H9 (cell line): Measurements from ENCODE around the gene NBDY. TPM values are rescaled to one million over a fixed set of nuclear protein-coding genes. Genes with fewer than 3 reads are reported as not detected.

ENCODE experiments used
- DNase-seq: peaks from one replicate; pipeline ENCODE4 v3.0.0-alpha.2; 2017
- H2AFZ ChIP-seq: one replicate; pipeline ENCODE4 v1.6.1; 2013; ENCODE audit warnings: mild to moderate bottlenecking, low read length, control low read depth, moderate library complexity
- H2AK5ac ChIP-seq: 2 replicates; pipeline ENCODE4 v1.6.1; 2013; ENCODE audit warnings: low read length, control low read depth, mixed read lengths; ENCODE audit not compliant: insufficient read length
- H2BK120ac ChIP-seq: one replicate; pipeline ENCODE4 v1.6.1; 2013; ENCODE audit warnings: low read depth, mild to moderate bottlenecking, low read length, control low read depth, inconsistent platforms; ENCODE audit not compliant: poor library complexity, severe bottlenecking
- H2BK12ac ChIP-seq: 2 replicates; pipeline ENCODE4 v1.6.1; 2013; ENCODE audit warnings: low read length, control low read depth, mixed read lengths, low read depth; ENCODE audit not compliant: insufficient read length
- H2BK15ac ChIP-seq: 2 replicates; pipeline ENCODE4 v1.6.1; 2013; ENCODE audit warnings: low read depth, low read length, control low read depth
- H2BK20ac ChIP-seq: one replicate; pipeline ENCODE4 v1.6.1; 2013; ENCODE audit warnings: low read depth, mild to moderate bottlenecking, low read length, control low read depth, inconsistent platforms; ENCODE audit not compliant: poor library complexity, severe bottlenecking
- H2BK5ac ChIP-seq: 2 replicates; pipeline ENCODE4 v1.6.1; 2013; ENCODE audit warnings: low read length, control low read depth, mixed read lengths; ENCODE audit not compliant: insufficient read length
- H3K14ac ChIP-seq: 2 replicates; pipeline ENCODE4 v1.6.1; 2013; ENCODE audit warnings: low read length, control low read depth; ENCODE audit not compliant: insufficient read depth
- H3K18ac ChIP-seq: 2 replicates; pipeline ENCODE4 v1.6.1; 2013; ENCODE audit warnings: low read depth, mild to moderate bottlenecking, mixed read lengths, low read length, control low read depth; ENCODE audit not compliant: insufficient read length
- H3K23ac ChIP-seq: 2 replicates; pipeline ENCODE4 v1.6.1; 2013; ENCODE audit warnings: low read length, control low read depth, mixed read lengths, low read depth; ENCODE audit not compliant: insufficient read length
- H3K23me2 ChIP-seq: 2 replicates; pipeline ENCODE4 v1.6.1; 2013; ENCODE audit warnings: low read depth, mild to moderate bottlenecking, mixed read lengths, low read length, control low read depth; ENCODE audit not compliant: insufficient read length, poor library complexity, severe bottlenecking
- H3K27ac ChIP-seq: 2 replicates; pipeline ENCODE4 v1.5.1; 2013; ENCODE audit warnings: low read length, control low read depth, mixed read lengths, low read depth; ENCODE audit not compliant: insufficient read length
- H3K27me3 ChIP-seq: 2 replicates; pipeline ENCODE4 v1.6.1; 2013; ENCODE audit warnings: low read length, control low read depth, inconsistent platforms; ENCODE audit not compliant: insufficient read depth
- H3K4ac ChIP-seq: 2 replicates; pipeline ENCODE4 v1.6.1; 2013; ENCODE audit warnings: low read depth, mild to moderate bottlenecking, control low read depth, inconsistent platforms, low read length, moderate library complexity
- H3K4me1 ChIP-seq: 2 replicates; pipeline ENCODE4 v1.6.1; 2013; ENCODE audit warnings: low read length, control low read depth, inconsistent platforms; ENCODE audit not compliant: insufficient read depth
- H3K4me2 ChIP-seq: 2 replicates; pipeline ENCODE4 v1.6.1; 2013; ENCODE audit warnings: low read length, control low read depth, mixed read lengths; ENCODE audit not compliant: insufficient read length, insufficient read depth
- H3K56ac ChIP-seq: 2 replicates; pipeline ENCODE4 v1.6.1; 2013; ENCODE audit warnings: low read depth, mild to moderate bottlenecking, mixed read lengths, low read length, control low read depth; ENCODE audit not compliant: insufficient read length
- H3K79me1 ChIP-seq: 2 replicates; pipeline ENCODE4 v1.6.1; 2013; ENCODE audit warnings: low read depth, mild to moderate bottlenecking, moderate library complexity, low read length, control low read depth, inconsistent platforms; ENCODE audit not compliant: insufficient read depth, poor library complexity, severe bottlenecking
- H3K79me2 ChIP-seq: 2 replicates; pipeline ENCODE4 v1.6.1; 2013; ENCODE audit warnings: low read length, control low read depth, inconsistent platforms; ENCODE audit not compliant: insufficient read depth
- H3K9ac ChIP-seq: 2 replicates; pipeline ENCODE4 v1.6.1; 2013; ENCODE audit warnings: low read length, control low read depth, mixed read lengths; ENCODE audit not compliant: insufficient read length; ENCODE audit errors: extremely low read depth
- H3K9me3 ChIP-seq: one replicate; pipeline ENCODE4 v1.6.1; 2013; ENCODE audit warnings: low read depth, low read length, inconsistent platforms; ENCODE audit not compliant: control insufficient read depth
- H3T11ph ChIP-seq: one replicate; pipeline ENCODE4 v1.6.1; 2013; ENCODE audit warnings: mild to moderate bottlenecking, low read length, control low read depth, inconsistent platforms
- H4K20me1 ChIP-seq: one replicate; pipeline ENCODE4 v1.6.1; 2013; ENCODE audit not compliant: control insufficient read depth, insufficient read length, insufficient read depth
- H4K5ac ChIP-seq: 2 replicates; pipeline ENCODE4 v1.6.1; 2013; ENCODE audit warnings: low read depth, mild to moderate bottlenecking, mixed read lengths, low read length, control low read depth; ENCODE audit not compliant: insufficient read length
- H4K8ac ChIP-seq: replicated peaks from 2 replicates; pipeline ENCODE4 v1.6.1; 2013; ENCODE audit warnings: low read length, control low read depth, mixed read lengths, low read depth; ENCODE audit not compliant: insufficient read length
- H4K91ac ChIP-seq: 2 replicates; pipeline ENCODE4 v1.6.1; 2013; ENCODE audit warnings: low read depth, mild to moderate bottlenecking, moderate library complexity, mixed read lengths, low read length, control low read depth; ENCODE audit not compliant: insufficient read length
- H3K27ac Mint-ChIP-seq, 3 experiments: 2 replicates in 2 of 3; 3 replicates in 1 of 3; pipeline ENCODE4 v1.8.0; 2020 to 2021; ENCODE audit warnings: mixed read lengths in 3 of 3, mild to moderate bottlenecking in 1 of 3, moderate library complexity in 1 of 3
- H3K27me3 Mint-ChIP-seq: 2 replicates; pipeline ENCODE4 v1.8.0; 2021; ENCODE audit warnings: low read depth, mild to moderate bottlenecking, moderate library complexity, mixed read lengths
- H3K36me3 Mint-ChIP-seq, 3 experiments: 2 replicates in 2 of 3; 3 replicates in 1 of 3; pipeline ENCODE4 v1.8.0; 2020 to 2021; ENCODE audit warnings: low read depth in 3 of 3, mixed read lengths in 3 of 3; ENCODE audit not compliant: insufficient read depth in 1 of 3
- H3K4me1 Mint-ChIP-seq, 2 experiments: 2 replicates each; pipeline ENCODE4 v1.8.0; 2020; ENCODE audit warnings: mixed read lengths in 2 of 2
- H3K4me3 Mint-ChIP-seq, 2 experiments: 2 replicates in 1 of 2; 3 replicates in 1 of 2; pipeline ENCODE4 v1.8.0; 2020 to 2021; ENCODE audit warnings: mild to moderate bottlenecking in 2 of 2, mixed read lengths in 2 of 2, moderate library complexity in 1 of 2
- H3K9me3 Mint-ChIP-seq, 2 experiments: 2 replicates in 1 of 2; 3 replicates in 1 of 2; pipeline ENCODE4 v1.8.0; 2020; ENCODE audit warnings: mild to moderate bottlenecking in 2 of 2, mixed read lengths in 2 of 2, moderate library complexity in 1 of 2
- WGBS: extraction: QIAGEN DNeasy Blood & Tissue Kit; methylation state at CpG from one replicate; pipeline ENCODE4 v1.1.7; 2013; ENCODE audit warnings: missing lambda C conversion rate, low lambda C conversion rate, mixed read lengths; ENCODE audit not compliant: insufficient read length; ENCODE audit errors: extremely low coverage; 5-methylcytosine and 5-hydroxymethylcytosine counted together
- total RNA-seq: library from RNA; stranded (reverse); gene quantifications from 2 replicates; pipeline ENCODE4 v1.2.1, GENCODE V29; 2021
- TF ChIP-seq, protein P1 (sequence below): fragments of 200-600 bp; sonication (generic); conservative IDR thresholded peaks from 3 replicates; pipeline ENCODE4 v1.8.0; 2021; ENCODE audit warnings: antibody characterized with exemption, mild to moderate bottlenecking

Gene NBDY
- total RNA-seq, 1 experiment from 2014 or later = 62.5 TPM

DNA sequence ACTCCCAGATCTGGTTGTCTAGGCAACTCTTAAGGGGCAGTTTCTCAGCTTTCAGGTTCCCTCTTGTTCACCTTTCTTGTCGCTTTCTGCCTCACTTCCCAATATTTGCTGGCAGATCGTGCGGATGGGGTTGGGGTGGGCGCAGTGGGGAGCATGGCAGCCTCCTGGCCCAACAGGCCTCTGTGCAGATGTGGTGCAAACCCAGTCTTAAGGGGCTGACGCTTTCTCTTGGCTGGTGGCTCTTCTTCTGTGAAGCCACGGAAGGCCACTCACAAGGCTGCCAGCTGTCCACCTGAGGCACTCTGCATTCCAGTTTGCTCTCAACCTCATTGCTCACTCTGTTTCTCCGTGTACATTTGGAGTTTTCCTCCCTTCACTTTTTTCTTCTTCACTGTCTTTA is 61.7 kb downstream of the NBDY start:
- H2BK120ac ChIP-seq = no peak overlapping the region
- no peak overlapping the region for H3T11ph ChIP-seq
- no peaks in the 10 kb centered on the region for H3K9me3 ChIP-seq
- H3K56ac ChIP-seq = no peak overlapping the region
- H3K23me2 ChIP-seq = no peaks in the 10 kb centered on the region
- H3K79me1 ChIP-seq = no peaks in the 10 kb centered on the region
- H2BK15ac ChIP-seq = no peak overlapping the region
- H3K23ac ChIP-seq = no peak overlapping the region
- H4K20me1 ChIP-seq = no peaks in the 10 kb centered on the region
- H3K27me3 Mint-ChIP-seq = peaks cover 1% of the 10 kb centered on the region; the same call in 1 of the 2 replicates
- no peaks in the 10 kb centered on the region for H3K4me1 ChIP-seq
- no peak overlapping the region for H3K9ac ChIP-seq
- no peak overlapping the region for H4K8ac ChIP-seq
- no peak overlapping the region for H3K14ac ChIP-seq
- peaks cover 30 to 57% (median 52%) of the 10 kb centered on the region in 3 experiments for H3K36me3 Mint-ChIP-seq
- H2BK20ac ChIP-seq = no peak overlapping the region
- no peak overlapping the region for H2AK5ac ChIP-seq
- H3K4me2 ChIP-seq = no peak overlapping the region
- H3K79me2 ChIP-seq = no peaks in the 10 kb centered on the region
- TF ChIP-seq, protein P1, sequence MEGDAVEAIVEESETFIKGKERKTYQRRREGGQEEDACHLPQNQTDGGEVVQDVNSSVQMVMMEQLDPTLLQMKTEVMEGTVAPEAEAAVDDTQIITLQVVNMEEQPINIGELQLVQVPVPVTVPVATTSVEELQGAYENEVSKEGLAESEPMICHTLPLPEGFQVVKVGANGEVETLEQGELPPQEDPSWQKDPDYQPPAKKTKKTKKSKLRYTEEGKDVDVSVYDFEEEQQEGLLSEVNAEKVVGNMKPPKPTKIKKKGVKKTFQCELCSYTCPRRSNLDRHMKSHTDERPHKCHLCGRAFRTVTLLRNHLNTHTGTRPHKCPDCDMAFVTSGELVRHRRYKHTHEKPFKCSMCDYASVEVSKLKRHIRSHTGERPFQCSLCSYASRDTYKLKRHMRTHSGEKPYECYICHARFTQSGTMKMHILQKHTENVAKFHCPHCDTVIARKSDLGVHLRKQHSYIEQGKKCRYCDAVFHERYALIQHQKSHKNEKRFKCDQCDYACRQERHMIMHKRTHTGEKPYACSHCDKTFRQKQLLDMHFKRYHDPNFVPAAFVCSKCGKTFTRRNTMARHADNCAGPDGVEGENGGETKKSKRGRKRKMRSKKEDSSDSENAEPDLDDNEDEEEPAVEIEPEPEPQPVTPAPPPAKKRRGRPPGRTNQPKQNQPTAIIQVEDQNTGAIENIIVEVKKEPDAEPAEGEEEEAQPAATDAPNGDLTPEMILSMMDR = no peak
- WGBS = no CpG with 5 or more reads among the region's 7 CpGs
- no peak overlapping the region for H3K27ac ChIP-seq
- H2BK5ac ChIP-seq = no peak overlapping the region
- H4K91ac ChIP-seq = no peak overlapping the region
- peaks cover 60 to 79% of the 10 kb centered on the region in 2 experiments for H3K9me3 Mint-ChIP-seq
- H4K5ac ChIP-seq = no peak overlapping the region
- H3K4ac ChIP-seq = no peak overlapping the region
- no peak overlapping the region for H3K4me3 Mint-ChIP-seq
- H3K27ac Mint-ChIP-seq = no peak overlapping the region
- no peak overlapping the region for H2BK12ac ChIP-seq
- H3K18ac ChIP-seq = no peak overlapping the region
- H3K4me1 Mint-ChIP-seq = peaks cover under 1 to 3% of the 10 kb centered on the region in 2 experiments; a peak in 3 of 4 replicates
- H3K27me3 ChIP-seq = no peaks in the 10 kb centered on the region
- no peak overlapping the region for H2AFZ ChIP-seq
- peak; percentile 6 for DNase-seq
